ENCODE results near the gene ALDH18A1. TPM values are rescaled to one million over a fixed set of nuclear protein-coding genes. Genes with fewer than 3 reads are reported as not detected.

ALDH18A1 gene
- total RNA-seq, 1 experiment from 2014 or later: 105 TPM

DNA sequence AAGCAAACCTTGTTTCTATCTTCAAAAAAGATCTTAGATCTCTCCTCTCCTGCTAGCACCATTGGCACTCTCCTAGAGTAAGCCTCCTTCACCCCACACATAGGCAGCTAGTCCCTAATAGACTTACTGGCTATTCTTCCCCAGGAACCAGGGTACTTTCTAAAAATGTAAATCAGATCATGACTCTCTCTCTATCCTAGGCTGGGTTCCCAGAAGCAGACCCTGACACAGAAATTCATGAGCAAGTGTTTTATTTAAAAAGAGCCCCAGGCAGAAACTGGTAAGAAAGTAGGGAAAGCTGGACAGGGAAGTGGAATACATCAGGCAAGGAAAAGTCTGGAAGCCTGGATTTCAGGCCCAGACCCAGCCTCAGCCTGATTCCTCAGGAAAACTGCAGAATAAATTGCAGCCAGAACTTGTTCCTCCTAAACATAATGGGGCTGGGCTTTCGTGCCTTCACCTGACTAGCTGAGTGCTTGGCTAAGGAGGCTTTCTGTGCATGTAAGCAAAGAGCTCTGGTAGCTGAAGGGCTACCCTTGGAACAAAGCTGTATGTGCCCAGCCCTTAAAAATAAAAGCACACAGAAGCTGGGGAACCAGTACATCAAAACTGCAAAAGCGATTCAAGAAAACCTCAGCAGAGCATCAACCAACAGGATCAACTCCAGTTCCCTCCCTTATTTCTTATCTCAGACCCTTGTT lies 76.5 kb downstream of the ALDH18A1 start:
- POLR2A ChIA-PET: no interaction called here
- DNase-seq (ENCODE audit: low spot score): no peak
- no peak overlapping the region for H3K27ac Mint-ChIP-seq
- H3K4me1 Mint-ChIP-seq: no peaks in the 10 kb centered on the region
- H3K4me3 Mint-ChIP-seq: no peak overlapping the region
- no peaks in the 10 kb centered on the region; the same call in 1 of the 2 replicates for H3K27me3 Mint-ChIP-seq (ENCODE audit: low read depth)
- H3K36me3 Mint-ChIP-seq: no peaks in the 10 kb centered on the region
- TF ChIP-seq GABPB1 (CRISPR knock-in tag; IDR thresholded peaks at IDR 0.05) (no peak), ZNF121 (CRISPR knock-in tag; IDR thresholded peaks at IDR 0.05) (no peak)
- no peak for ATAC-seq
- CTCF ChIA-PET: interaction anchor here (0.9 to 1.5 kb wide), 3 partner anchors 20 to 205 kb away, joined by 3 to 4 read pairs (median 4); no protein-coding TSS in a partner anchor
- H3K9me3 Mint-ChIP-seq: no peaks in the 10 kb centered on the region

DNA sequence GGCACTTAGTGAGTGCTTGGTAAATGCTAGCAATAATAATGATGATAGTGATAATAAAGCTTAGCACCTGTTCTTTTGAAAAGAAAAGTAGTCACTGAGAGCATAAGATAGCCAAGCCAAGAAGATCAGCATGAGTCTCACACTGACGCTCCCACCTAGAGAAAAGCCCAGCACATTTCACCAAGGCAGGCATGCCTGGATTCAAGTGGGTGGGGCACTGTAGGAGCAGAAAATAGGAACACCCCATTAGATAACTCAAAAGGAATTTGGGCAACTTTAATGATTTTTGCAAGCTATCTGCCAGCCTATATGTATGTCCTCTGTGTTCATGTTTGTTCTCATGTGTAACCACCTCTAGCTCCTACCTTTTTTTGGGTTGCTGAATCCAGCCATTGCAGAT lies 77.2 kb downstream of the ALDH18A1 start:
- DNase-seq (ENCODE audit: low spot score): no peak
- no peak for ATAC-seq
- CTCF ChIA-PET: interaction anchor here (1.5 kb wide), 1 partner anchor 147 kb away, joined by 4 read pairs; no protein-coding TSS in a partner anchor

DNA sequence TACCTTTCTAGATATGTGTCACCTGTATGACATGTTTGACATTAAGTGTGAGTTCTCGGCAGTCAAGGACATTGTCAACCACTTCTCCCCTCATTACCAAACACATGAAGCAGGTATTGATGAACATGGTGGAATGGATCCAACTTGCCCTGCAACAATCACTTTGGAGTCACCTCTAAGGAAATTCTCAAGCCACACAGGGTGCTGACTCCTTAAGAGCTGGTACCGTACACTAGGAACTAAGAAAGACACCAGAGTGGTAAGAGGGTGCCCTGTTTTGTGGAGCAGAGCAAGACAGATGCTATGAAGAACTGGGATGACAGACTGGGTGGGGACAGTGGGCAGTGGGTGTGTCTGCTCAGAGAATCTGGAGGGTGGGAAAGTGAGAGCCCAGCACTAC lies 77.9 kb downstream of the ALDH18A1 start:
- ChIA-PET POLR2A (no interaction called here), CTCF (interaction anchor here (1.5 kb wide), 1 partner anchor 146 kb away, joined by 4 read pairs; no protein-coding TSS in a partner anchor)
- TF ChIP-seq NR1H2 (CRISPR knock-in tag; IDR thresholded peaks at IDR 0.05) (no peak), SOX15 (CRISPR knock-in tag; IDR thresholded peaks at IDR 0.05) (no peak), EMX1 (CRISPR knock-in tag; IDR thresholded peaks at IDR 0.05) (no peak), CREM (CRISPR knock-in tag; IDR thresholded peaks at IDR 0.05) (no peak), NFE2L1 (CRISPR knock-in tag; IDR thresholded peaks at IDR 0.05) (no peak)
- TF ChIP-seq, protein P1, sequence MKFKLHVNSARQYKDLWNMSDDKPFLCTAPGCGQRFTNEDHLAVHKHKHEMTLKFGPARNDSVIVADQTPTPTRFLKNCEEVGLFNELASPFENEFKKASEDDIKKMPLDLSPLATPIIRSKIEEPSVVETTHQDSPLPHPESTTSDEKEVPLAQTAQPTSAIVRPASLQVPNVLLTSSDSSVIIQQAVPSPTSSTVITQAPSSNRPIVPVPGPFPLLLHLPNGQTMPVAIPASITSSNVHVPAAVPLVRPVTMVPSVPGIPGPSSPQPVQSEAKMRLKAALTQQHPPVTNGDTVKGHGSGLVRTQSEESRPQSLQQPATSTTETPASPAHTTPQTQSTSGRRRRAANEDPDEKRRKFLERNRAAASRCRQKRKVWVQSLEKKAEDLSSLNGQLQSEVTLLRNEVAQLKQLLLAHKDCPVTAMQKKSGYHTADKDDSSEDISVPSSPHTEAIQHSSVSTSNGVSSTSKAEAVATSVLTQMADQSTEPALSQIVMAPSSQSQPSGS (CRISPR knock-in tag; IDR thresholded peaks at IDR 0.05; ENCODE audit: borderline replicate concordance, low read depth): no peak
- TF ChIP-seq, protein P2, sequence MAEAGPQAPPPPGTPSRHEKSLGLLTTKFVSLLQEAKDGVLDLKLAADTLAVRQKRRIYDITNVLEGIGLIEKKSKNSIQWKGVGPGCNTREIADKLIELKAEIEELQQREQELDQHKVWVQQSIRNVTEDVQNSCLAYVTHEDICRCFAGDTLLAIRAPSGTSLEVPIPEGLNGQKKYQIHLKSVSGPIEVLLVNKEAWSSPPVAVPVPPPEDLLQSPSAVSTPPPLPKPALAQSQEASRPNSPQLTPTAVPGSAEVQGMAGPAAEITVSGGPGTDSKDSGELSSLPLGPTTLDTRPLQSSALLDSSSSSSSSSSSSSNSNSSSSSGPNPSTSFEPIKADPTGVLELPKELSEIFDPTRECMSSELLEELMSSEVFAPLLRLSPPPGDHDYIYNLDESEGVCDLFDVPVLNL (CRISPR knock-in tag; IDR thresholded peaks at IDR 0.05; ENCODE audit: borderline replicate concordance, low read depth): no peak
- TF ChIP-seq, protein P3, sequence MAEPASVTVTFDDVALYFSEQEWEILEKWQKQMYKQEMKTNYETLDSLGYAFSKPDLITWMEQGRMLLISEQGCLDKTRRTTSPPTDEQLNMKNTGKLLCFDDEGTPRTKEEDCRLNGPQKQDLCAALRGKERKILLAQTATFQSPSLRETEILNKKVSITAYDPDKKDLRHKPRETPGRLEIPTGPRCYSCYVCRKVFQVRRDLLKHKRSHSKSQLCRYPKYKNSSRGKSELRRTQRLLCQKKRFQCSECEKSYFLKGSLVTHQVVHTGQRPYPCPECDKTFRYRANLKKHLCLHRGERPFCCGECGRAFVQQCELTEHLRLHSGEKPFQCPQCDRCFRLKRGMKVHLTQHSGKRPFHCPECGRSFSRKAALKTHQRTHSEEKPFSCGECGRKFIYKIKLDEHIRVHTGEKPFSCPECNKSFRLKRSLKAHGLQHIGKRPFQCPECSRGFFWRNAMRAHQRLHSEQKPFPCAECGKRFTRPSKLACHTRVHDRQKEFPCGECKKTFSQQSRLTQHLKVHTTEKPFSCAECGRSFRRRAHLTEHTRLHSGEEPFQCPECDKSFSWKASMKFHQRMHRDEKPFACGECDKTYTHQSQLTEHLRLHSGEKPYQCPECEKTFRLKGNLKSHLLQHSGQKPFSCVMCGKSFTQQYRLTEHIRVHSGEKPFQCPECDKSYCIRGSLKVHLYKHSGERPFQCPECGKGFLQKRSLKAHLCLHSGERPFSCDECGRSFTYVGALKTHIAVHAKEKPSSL (CRISPR knock-in tag; conservative IDR thresholded peaks at IDR 0.05): no peak
- no peaks in the 10 kb centered on the region for H3K4me1 Mint-ChIP-seq
- no peaks in the 10 kb centered on the region for H3K9me3 Mint-ChIP-seq
- no peaks in the 10 kb centered on the region; the same call in 1 of the 2 replicates for H3K27me3 Mint-ChIP-seq (ENCODE audit: low read depth)
- no peaks in the 10 kb centered on the region for H3K36me3 Mint-ChIP-seq
- DNase-seq (ENCODE audit: low spot score) (no peak), ATAC-seq (no peak)
- H3K4me3 Mint-ChIP-seq: no peak overlapping the region
- H3K27ac Mint-ChIP-seq: no peak overlapping the region

More for the DNA sequence above, 77.2 kb downstream of the ALDH18A1 start:
- H3K4me3 Mint-ChIP-seq: no peak overlapping the region
- POLR2A ChIA-PET: no interaction called here
- H3K4me1 Mint-ChIP-seq: no peaks in the 10 kb centered on the region
- H3K27me3 Mint-ChIP-seq (ENCODE audit: low read depth): no peaks in the 10 kb centered on the region; the same call in 1 of the 2 replicates
- H3K36me3 Mint-ChIP-seq: no peaks in the 10 kb centered on the region
- H3K27ac Mint-ChIP-seq: no peak overlapping the region
- no peak for TF ChIP-seq TEAD4 (CRISPR knock-in tag; IDR thresholded peaks at IDR 0.05)
- TF ChIP-seq NFYB (CRISPR knock-in tag; conservative IDR thresholded peaks at IDR 0.05; ENCODE audit: low read depth): no peak
- TF ChIP-seq, protein P4, sequence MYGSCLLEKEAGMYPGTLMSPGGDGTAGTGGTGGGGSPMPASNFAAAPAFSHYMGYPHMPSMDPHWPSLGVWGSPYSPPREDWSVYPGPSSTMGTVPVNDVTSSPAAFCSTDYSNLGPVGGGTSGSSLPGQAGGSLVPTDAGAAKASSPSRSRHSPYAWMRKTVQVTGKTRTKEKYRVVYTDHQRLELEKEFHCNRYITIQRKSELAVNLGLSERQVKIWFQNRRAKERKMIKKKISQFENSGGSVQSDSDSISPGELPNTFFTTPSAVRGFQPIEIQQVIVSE (CRISPR knock-in tag; IDR thresholded peaks at IDR 0.05; ENCODE audit: borderline replicate concordance): no peak
- no peak for TF ChIP-seq NR3C1 (CRISPR knock-in tag; conservative IDR thresholded peaks at IDR 0.05; ENCODE audit: low read depth)
- TF ChIP-seq FOXP1 (CRISPR knock-in tag; IDR thresholded peaks at IDR 0.05; ENCODE audit: borderline replicate concordance): no peak
- no peak for TF ChIP-seq OVOL2 (CRISPR knock-in tag; IDR thresholded peaks at IDR 0.05; ENCODE audit: borderline replicate concordance)
- TF ChIP-seq SP1 (CRISPR knock-in tag; conservative IDR thresholded peaks at IDR 0.05): no peak
- TF ChIP-seq SMAD4 (CRISPR knock-in tag; IDR thresholded peaks at IDR 0.05): no peak
- TF ChIP-seq, protein P5, sequence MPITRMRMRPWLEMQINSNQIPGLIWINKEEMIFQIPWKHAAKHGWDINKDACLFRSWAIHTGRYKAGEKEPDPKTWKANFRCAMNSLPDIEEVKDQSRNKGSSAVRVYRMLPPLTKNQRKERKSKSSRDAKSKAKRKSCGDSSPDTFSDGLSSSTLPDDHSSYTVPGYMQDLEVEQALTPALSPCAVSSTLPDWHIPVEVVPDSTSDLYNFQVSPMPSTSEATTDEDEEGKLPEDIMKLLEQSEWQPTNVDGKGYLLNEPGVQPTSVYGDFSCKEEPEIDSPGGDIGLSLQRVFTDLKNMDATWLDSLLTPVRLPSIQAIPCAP (CRISPR knock-in tag; IDR thresholded peaks at IDR 0.05): no peak
- H3K9me3 Mint-ChIP-seq: no peaks in the 10 kb centered on the region

Measured in WTC11 (cell line).